ENCODE measurements around the gene KIF20A.
A peak's percentile ranks its signal among the peaks of the same experiment; 100 is the strongest.
"Not testable (repeated sequence)": the region's sequence is repeated elsewhere in the genome, so short reads cannot be mapped to it uniquely, and the experiment has no call there.

Gene KIF20A

DNA sequence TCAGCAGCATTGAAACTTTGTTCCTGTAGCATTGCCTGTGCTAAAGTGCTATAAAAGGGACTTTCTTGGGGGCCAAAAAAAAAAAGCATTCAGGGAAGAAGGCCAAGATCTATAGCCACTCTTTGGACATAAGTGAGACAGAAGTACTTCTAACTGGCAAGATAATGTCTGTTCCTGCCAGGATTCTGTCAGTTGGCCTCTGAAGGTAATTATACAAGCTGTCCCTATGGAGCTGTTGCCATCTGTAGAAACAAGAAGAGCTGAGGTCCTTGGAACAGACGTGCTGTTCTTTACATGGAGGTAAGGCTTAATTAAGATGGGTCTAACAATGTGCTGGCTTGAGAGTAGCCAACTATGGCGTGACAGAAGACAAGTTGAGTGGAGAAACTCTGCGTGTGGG is 9.7 kb downstream of the KIF20A start:
- no peak for DNase-seq

DNA sequence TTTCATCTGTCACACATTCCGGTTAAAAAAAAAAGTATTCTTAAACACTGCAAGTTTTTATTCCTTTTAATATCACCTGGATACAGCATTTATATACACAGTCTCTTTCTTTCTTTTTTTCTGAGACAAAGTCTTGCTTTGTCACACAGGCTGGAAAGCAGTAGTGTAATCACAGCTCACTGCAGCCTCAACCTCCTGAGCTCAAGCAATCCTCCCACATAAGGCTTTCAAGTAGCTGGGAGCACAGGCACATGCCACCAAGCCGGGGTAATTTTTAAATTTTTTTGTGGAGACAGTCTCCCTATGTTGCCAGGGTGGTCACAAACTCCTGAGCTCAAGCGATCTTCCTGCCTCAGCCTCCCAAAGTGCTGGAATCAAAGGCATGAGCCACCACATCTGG is 13.9 kb downstream of the KIF20A start:
- no peak for DNase-seq

DNA sequence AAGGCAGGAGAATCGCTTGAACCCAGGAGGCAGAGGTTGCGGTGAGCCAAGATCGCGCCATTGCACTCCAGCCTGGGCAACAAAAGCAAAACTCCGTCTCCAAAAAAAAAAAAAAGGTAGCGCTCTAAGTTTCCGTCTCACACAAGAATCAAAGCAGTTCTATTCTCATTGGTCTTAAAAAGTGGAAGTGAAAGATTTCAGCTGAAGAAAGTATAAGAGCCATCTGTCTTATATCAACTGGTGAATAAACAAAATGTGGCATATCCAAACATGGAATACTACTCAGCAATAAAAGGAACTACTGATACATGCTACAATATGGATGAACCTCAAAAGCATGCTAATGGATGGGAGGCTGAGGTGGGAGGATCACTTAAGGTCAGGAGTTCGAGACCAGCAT is 14.9 kb downstream of the KIF20A start:
- DNase-seq = not testable (repeated sequence)

DNA sequence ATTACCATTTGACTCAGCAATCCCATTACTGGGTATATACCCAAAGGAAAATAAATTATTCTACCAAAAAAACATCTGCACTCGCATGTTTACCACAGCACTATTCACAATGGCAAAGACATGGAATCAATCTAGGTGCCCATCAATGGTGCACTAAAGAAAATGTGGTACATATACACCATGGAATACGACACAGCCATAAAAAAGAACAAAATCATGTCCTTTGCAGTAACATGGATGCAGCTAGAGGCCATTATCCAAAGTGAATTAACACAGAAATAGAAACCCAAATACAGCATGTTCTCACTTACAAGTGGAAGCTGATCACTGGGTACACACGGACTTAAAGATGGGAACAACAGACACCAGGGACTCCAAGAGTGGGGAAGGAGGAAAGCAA is 32.1 kb downstream of the KIF20A start:
- DNase-seq = no peak

DNA sequence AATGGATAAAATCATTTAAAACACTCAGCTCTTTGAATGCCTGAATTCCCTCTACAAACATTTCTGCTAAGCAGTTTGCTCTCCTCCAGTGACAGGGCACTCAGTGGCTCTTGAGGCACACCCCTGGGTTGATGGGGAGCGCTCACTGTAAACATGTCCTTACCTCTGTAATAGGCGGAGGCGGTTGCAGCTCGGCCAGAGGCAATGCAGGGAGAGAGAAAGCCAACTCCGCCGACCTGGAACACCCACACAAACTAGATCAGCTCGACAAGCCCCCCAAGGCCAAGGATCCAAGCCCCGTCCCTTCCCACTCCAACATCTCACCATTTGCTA is 33.9 kb downstream of the KIF20A start:
- DNase-seq = no peak

DNA sequence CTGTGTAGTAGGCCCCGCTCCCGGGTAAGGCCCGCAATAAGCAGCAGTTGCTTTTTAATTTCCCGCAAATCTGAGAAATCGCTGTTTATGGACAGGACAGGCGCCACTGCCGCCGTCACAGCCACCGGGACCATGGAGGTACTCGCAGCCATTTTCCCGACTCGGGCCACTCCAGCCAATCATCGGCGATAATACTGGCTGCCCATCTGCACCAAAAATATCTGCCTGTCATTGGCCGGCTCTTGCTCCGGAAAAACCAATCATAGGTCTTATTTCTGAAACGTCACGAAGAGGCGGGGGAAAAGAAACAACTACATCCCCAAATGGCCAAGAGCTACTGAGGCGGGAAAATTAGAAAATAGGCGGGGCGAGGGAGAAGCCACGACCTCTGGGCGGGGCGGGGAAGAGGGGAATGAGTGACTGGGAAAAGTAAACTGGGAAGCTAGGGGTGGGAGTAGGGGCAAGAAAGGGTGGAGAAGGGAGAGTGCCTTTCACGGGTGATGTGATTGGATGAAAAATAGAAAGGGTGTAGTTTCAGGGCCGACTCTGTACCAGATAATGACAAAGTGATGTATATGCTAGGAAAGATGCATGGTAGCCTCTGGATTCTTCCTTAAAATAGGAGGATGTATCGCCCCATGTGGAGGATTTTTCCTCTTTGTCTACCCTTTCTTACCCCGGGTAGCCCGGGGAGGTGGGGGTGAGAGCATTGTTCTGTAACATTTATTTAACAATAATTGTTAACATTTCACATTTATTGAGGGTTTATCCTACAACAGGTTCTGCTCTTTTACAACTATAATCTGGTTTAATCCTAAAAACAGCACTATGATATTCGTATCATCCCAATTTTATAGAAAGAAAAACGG is 34.5 kb downstream of the KIF20A start, which contains the start of gene CDC23:
CDC23 (minus strand) TSS at position 163 of the 869 bp plus-strand sequence; CDS start at position 152, 11 bp downstream.
- DNase-seq = peak; percentile 81

DNA sequence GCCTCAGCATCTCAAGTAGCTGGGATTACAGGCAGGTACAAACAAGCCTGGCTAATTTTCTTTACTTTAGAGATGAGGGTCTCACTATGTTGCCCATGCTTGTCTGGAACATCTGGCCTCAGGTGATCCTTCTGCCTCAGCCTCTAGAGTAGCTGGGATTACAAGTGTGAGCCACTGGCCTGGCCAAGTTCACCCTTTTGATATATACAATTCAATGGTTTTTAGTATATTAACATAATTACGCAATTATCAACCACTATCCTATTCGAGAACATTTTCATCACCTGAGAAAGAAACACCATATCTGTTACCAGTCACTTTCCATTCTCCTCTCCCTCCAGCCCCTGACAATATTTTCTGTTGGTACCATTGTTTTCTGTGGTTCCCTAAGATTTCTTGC is 37.9 kb downstream of the KIF20A start:
- no peak for DNase-seq

DNA sequence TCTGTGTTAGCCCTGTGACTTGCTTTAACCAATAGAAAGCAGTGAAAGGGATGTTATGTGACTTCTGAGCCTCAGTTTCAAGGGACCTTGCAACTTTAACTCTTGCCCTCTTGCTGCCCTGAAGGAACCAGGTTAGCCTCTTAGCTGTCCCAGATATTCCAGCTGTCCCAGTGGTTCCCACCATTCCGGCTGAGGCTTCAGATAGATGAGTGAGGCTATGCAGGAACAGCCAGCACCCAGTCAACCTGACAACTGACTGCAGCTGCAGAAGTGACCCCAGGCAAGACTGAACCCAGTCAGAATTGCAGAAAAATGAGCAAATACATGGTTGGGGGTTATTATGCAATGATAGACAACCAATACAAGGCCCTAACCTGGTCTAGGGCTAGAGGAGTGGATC is 44.6 kb downstream of the KIF20A start:
- DNase-seq = no peak

DNA sequence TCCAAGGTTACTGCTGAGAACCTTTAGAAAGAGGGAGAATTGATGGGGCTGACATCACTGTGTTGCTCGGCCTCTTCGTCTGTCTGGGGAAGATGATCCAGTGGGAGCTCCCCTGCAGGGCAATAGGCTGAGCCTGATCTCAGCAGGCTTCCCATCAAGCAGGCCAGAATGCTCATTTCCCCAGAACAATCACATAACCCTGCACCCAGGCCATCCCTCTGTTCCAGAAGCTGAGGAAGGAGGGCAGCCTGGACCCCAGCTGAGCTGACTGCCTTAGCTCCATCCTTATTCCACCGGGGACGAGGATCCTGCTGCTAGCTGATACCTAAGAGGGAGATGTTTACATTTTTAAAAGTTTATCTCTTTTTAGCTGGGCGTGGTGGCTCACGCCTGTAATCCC is 45.8 kb downstream of the KIF20A start:
- DNase-seq = no peak

DNA sequence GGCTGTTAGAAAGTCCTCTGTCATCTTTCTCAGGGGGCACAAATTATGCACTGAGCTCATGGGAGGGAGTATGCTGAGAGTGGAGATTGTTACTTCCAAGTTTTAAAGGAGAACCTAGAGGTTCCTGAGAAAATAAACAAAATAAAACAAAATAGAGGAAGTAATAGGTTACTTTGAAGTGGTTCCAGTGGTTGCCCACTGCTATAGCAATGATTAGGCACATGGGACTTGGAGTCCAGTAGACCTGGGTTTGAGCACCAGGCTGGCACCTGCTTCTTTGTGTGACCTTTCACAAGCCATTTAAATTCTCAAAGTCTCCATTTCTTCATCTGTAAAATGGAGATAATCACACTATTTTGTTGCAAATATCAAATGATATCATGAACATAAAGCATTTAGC is 48.0 kb downstream of the KIF20A start:
- no peak for DNase-seq

DNA sequence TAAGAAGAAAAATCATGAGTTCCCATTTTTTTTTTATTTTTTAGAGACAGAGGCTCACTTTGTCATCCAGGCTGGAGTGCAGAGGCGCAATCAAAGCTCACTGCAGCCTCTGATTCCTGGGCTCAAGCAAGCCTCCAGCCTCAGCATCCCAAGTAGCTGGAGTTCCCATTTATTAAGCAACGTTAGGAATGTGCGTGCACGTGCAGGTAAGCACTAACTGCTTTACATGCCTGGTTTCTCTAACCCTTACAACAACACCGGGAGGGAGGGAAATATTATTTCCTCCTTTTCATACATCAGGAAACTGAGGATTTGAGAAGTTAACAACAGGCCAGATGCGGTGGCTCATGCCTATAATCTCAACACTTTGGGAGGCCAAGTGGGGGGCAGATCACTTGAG is 50.5 kb downstream of the KIF20A start:
- DNase-seq = no peak

DNA sequence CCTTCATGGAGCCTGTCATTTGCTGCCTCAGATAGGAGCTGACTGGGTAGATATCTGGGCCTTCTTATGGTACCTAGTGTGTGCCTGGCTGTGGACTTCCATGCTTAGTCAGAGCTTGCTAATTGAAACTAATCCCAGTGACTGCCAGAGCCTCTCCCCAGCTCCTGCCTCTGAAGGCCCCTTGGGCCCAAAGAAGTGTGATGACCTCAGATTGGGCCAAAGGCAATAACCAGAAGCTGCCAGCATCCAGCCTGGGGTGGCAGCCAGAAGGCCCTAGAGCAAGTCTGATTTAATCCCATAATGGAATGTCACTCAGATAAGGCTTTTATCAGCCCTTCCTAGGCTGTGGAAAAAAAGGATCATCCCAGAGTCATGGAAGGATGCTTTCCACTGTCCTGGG is 51.3 kb downstream of the KIF20A start:
- no peak for DNase-seq

DNA sequence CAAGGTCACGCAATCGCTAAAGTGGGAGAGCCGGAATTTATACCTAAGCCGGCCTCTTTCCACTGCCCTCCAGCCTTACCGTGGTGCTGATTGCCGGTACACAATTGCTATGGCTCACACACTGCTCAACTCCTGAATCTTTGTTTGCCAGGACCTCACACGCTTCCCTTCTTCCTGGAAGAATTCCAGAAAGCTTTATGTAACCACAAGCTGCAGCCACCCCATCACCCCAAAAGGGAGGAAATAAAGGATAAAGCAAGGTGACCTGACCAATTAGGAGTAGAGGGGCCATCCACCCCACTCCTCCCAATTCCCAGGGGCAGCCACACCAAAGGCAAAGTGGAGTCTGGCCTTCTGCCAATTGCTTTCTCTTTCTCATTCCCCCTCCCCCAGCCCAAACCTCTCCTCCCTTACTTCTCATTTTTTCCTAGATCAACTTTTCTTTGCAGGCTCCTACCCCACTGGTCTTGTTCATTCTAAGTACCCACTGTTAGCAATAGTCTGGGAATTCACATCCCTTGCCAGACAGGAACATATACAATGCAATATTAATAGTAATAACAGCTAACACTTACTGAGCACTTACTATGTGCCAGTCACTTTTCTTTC is 52.2 kb downstream of the KIF20A start:
- DNase-seq = no peak

DNA sequence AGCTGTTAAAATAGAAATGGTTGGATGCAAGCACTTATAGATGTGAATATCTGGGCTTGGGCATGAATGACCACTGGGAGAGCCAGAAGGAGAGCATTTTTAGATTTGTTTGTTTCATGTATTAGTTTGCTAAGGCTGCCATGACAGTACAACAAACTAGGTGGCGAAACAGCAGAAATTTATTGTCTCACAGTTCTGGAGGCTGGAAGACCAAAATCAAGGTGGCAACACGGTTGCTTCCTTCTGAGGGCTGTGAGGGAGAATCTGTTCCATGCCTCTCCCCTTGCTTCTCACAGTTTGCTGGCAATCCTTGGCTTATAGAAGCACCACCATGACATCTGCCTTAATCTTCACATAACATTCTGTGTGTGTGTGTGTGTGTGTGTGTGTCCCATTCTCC is 54.4 kb downstream of the KIF20A start:
- no peak for DNase-seq

DNA sequence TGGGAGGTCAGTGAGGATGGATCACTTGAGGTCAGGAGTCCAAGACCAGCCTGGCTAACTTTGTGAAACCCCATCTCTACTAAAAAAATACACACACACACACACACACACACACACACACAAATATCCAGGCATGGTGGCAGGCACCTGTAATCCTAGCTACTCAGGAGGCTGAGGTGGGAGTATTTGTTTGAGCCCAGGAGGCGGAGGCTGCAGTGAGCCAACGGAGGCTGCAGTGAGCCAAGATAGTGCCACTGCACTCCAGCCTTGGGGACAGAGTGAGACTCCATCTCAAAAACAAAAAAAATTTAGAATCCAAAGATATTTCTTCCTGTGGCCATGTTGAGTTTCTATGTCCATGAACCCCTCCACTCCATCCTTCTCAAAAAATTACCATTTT is 55.7 kb downstream of the KIF20A start:
- DNase-seq = no peak

All from activated CD4-positive, CD25-positive, alpha-beta regulatory T cell treated with anti-CD3 and anti-CD28 coated beads, Interleukin-2, amount 50 U/mL, for 72 hours (primary cell).